Hepatocyte (in vitro differentiated cells): ENCODE results near the gene C1orf87. TPM values are rescaled to one million over a fixed set of nuclear protein-coding genes. Genes with fewer than 3 reads are reported as not detected.

Source experiments
- DNase-seq: peaks from one replicate; pipeline ENCODE4 v3.0.0-alpha.2; 2016; ENCODE audit warnings: low spot score
- H2AFZ ChIP-seq: fragments of 200-600 bp; sonication (generic); 2 replicates; pipeline ENCODE4 v1.6.0; 2016; ENCODE audit warnings: antibody characterized with exemption, mild to moderate bottlenecking
- H3K27ac ChIP-seq: fragments of 200-600 bp; sonication (generic); 2 replicates; pipeline ENCODE4 v1.5.1; 2016; ENCODE audit warnings: mild to moderate bottlenecking
- H3K27me3 ChIP-seq: fragments of 200-600 bp; sonication (generic); 2 replicates; pipeline ENCODE4 v1.6.1; 2016
- H3K36me3 ChIP-seq: fragments of 200-600 bp; sonication (generic); replicated peaks from 2 replicates; pipeline ENCODE4 v1.5.1; 2016; ENCODE audit warnings: low read depth; ENCODE audit not compliant: insufficient read depth
- H3K4me1 ChIP-seq: fragments of 200-600 bp; sonication (generic); 2 replicates; pipeline ENCODE4 v1.5.1; 2016; ENCODE audit warnings: mild to moderate bottlenecking, moderate library complexity; ENCODE audit not compliant: insufficient read depth
- H3K4me2 ChIP-seq: fragments of 200-600 bp; sonication (generic); 2 replicates; pipeline ENCODE4 v1.6.0; 2016
- H3K4me3 ChIP-seq: fragments of 200-600 bp; sonication (generic); 2 replicates; pipeline ENCODE4 v1.5.1; 2016; ENCODE audit warnings: mild to moderate bottlenecking
- H3K79me2 ChIP-seq: fragments of 200-600 bp; sonication (generic); 2 replicates; pipeline ENCODE4 v1.6.0; 2017; ENCODE audit warnings: mild to moderate bottlenecking
- H3K9me2 ChIP-seq: fragments of 200-600 bp; sonication (generic); replicated peaks from 2 replicates; pipeline ENCODE4 v1.6.0; 2017; ENCODE audit warnings: mild to moderate bottlenecking; ENCODE audit not compliant: insufficient read depth
- H3K9me3 ChIP-seq: fragments of 200-600 bp; sonication (generic); 2 replicates; pipeline ENCODE4 v1.5.1; 2016; ENCODE audit warnings: low read depth, mild to moderate bottlenecking
- H4K20me1 ChIP-seq: fragments of 200-600 bp; sonication (generic); 2 replicates; pipeline ENCODE4 v1.6.0; 2016; ENCODE audit warnings: mild to moderate bottlenecking; ENCODE audit not compliant: insufficient read depth, poor library complexity, severe bottlenecking
- EZH2 ChIP-seq: fragments of 200-600 bp; sonication (generic); IDR thresholded peaks from 2 replicates; pipeline ENCODE4 v1.6.1; 2016; ENCODE audit warnings: antibody characterized with exemption, mild to moderate bottlenecking, borderline replicate concordance
- EZH2phosphoT487 ChIP-seq: fragments of 200-600 bp; sonication (generic); IDR thresholded peaks from one replicate; pipeline ENCODE4 v1.6.1; 2018; ENCODE audit warnings: antibody characterized with exemption, mild to moderate bottlenecking, low read depth, moderate library complexity; ENCODE audit not compliant: unreplicated experiment, severe bottlenecking
- WGBS: methylation state at CpG from one replicate; pipeline ENCODE4 v1.1.6; 2016; ENCODE audit warnings: low lambda C conversion rate; ENCODE audit errors: missing lambda C conversion rate; 5-methylcytosine and 5-hydroxymethylcytosine counted together
- polyA plus RNA-seq: library from polyadenylated mRNA; unstranded; fragments of >200 nt; fragmentation: Nextera tagmentation; extraction: Ambion mirVana; gene quantifications from 2 replicates; pipeline ENCODE4 v1.2.1, GENCODE V29; 2016
- total RNA-seq: library from RNA; depleted of rRNA; stranded (reverse); fragments of >200 nt; gene quantifications from 2 replicates; pipeline ENCODE4 v1.2.3, GENCODE V29; 2014
- TF ChIP-seq, protein P1 (sequence below): fragments of 200-600 bp; sonication (generic); IDR thresholded peaks from 2 replicates; pipeline ENCODE4 v1.5.1; 2016; ENCODE audit warnings: antibody characterized with exemption, mild to moderate bottlenecking; ENCODE audit not compliant: poor library complexity

The C1orf87 gene
- total and polyA plus RNA-seq, 2 experiments from 2014 or later: not detected

DNA sequence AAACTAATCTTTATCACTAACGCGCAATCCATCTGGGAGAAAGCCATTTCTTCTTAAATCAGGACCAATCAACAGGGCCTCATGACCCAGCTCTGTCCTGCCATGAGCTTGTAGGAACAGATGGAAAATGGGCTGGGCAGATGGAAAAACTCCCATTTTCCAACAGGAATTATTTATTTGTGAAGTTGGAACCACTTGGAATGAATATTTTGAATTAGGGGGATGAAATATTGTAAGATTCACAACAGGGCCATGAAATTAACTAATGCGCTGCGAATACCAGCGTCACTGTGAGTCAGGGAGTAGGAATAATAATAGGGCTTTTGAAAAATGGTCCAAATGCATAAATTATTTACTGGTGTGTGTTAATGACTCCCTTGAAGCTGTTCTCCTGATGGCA lies 93.9 kb downstream of the C1orf87 start:
- DNase-seq: no peak
- Histone ChIP-seq H3K4me2 (no peak overlapping the region), H3K79me2 (no peaks in the 10 kb centered on the region), H3K4me3 (no peak overlapping the region), H4K20me1 (no peaks in the 10 kb centered on the region), H3K27ac (no peak overlapping the region), H3K9me2 (no peaks in the 10 kb centered on the region), H3K4me1 (no peaks in the 10 kb centered on the region), H3K9me3 (no peaks in the 10 kb centered on the region), H2AFZ (no peak overlapping the region), H3K27me3 (peaks cover 21% of the 10 kb centered on the region), H3K36me3 (no peaks in the 10 kb centered on the region)
- 98% methylated on average over 5 of the region's 5 CpGs for WGBS
- TF ChIP-seq EZH2phosphoT487 (no peak), EZH2 (no peak)

DNA sequence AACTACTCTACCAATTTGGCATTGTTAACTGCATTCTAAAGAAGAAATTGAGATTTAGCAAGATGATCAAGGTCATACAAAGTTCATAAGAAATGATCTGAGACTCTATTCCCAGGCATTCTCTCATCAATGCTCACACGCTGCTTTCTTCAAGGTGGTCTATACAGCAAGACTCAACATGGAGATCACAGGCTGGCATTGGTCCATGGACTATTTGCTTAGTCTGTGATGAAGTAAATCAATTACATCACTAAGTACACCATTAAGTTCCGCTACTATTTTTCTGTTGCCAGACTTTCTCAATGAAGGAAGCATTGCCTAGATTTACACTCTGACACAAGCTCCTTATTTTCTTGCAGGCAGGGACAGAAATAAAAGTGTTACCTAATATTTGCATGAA lies 95.1 kb downstream of the C1orf87 start:
- Histone ChIP-seq H3K4me3 (no peak overlapping the region), H3K27ac (no peak overlapping the region), H3K4me2 (no peak overlapping the region), H3K9me2 (no peaks in the 10 kb centered on the region), H3K27me3 (peaks cover 27% of the 10 kb centered on the region), H3K4me1 (no peaks in the 10 kb centered on the region), H4K20me1 (no peaks in the 10 kb centered on the region), H3K79me2 (no peaks in the 10 kb centered on the region), H2AFZ (no peak overlapping the region), H3K36me3 (no peaks in the 10 kb centered on the region), H3K9me3 (no peaks in the 10 kb centered on the region)
- DNase-seq: no peak
- TF ChIP-seq, protein P1, sequence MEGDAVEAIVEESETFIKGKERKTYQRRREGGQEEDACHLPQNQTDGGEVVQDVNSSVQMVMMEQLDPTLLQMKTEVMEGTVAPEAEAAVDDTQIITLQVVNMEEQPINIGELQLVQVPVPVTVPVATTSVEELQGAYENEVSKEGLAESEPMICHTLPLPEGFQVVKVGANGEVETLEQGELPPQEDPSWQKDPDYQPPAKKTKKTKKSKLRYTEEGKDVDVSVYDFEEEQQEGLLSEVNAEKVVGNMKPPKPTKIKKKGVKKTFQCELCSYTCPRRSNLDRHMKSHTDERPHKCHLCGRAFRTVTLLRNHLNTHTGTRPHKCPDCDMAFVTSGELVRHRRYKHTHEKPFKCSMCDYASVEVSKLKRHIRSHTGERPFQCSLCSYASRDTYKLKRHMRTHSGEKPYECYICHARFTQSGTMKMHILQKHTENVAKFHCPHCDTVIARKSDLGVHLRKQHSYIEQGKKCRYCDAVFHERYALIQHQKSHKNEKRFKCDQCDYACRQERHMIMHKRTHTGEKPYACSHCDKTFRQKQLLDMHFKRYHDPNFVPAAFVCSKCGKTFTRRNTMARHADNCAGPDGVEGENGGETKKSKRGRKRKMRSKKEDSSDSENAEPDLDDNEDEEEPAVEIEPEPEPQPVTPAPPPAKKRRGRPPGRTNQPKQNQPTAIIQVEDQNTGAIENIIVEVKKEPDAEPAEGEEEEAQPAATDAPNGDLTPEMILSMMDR: no peak
- no peak for TF ChIP-seq EZH2
- TF ChIP-seq EZH2phosphoT487: no peak
- WGBS: 89% methylated on average over 2 of the region's 2 CpGs

DNA sequence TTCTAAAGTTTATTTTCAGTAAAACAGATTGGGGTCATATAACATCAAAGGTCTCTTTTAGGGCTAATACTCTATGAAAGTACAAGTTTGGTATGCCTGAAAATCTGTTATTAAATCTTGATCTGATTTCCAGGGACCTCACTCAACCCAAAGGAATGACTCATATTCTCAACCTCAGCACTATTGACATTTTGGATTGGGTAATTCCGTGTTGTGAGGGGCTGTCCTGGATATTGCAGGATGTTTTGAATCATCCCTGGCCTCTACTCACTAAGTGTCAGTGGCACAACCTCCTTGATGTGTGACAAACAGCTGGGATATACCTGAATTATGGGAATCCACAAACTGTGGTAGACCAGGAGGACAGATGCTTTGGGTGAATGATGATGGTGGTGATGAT lies 95.5 kb downstream of the C1orf87 start:
- WGBS: 59% methylated on average over 1 of the region's 1 CpG
- Histone ChIP-seq H3K9me3 (no peaks in the 10 kb centered on the region), H3K27ac (no peak overlapping the region), H3K4me2 (no peak overlapping the region), H3K79me2 (no peaks in the 10 kb centered on the region), H3K4me1 (no peaks in the 10 kb centered on the region), H3K36me3 (no peaks in the 10 kb centered on the region), H2AFZ (no peak overlapping the region), H3K4me3 (no peak overlapping the region), H3K27me3 (peaks cover 27% of the 10 kb centered on the region), H4K20me1 (no peaks in the 10 kb centered on the region), H3K9me2 (no peaks in the 10 kb centered on the region)
- no peak for DNase-seq
- TF ChIP-seq EZH2phosphoT487 (no peak), EZH2 (no peak)
- TF ChIP-seq, protein P1: no peak

DNA sequence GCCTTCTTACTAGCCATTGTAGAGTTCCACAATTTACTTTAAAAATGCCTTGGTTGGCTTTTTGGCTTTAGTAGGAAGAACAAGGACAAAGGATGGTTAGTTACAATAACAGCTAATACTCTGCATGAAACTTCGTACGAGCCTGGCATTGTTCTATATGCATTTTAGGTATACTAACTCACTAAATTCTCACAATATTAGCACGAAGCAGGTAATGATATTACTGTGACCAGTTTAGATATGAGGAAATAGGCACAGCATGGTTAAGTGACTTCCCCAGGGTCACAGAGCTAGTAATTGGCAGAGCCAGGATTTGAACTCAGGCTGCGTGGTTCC lies 96.5 kb downstream of the C1orf87 start:
- DNase-seq: no peak
- WGBS: 83% methylated on average over 4 of the region's 4 CpGs
- Histone ChIP-seq H3K79me2 (no peaks in the 10 kb centered on the region), H4K20me1 (no peaks in the 10 kb centered on the region), H3K4me1 (no peaks in the 10 kb centered on the region), H3K9me3 (no peaks in the 10 kb centered on the region), H3K27me3 (peaks cover 22% of the 10 kb centered on the region), H3K27ac (no peak overlapping the region), H3K4me2 (no peak overlapping the region), H2AFZ (no peak overlapping the region), H3K9me2 (no peaks in the 10 kb centered on the region), H3K4me3 (no peak overlapping the region), H3K36me3 (no peaks in the 10 kb centered on the region)
- TF ChIP-seq EZH2: no peak
- TF ChIP-seq, protein P1: no peak
- TF ChIP-seq EZH2phosphoT487: no peak
